OCI-LY7 (cell line): ENCODE data around the gene SPON1.

ENCODE experiments used
- CTCF ChIP-seq: fragments of 200-600 bp; sonication (generic); conservative IDR thresholded peaks from 2 replicates; pipeline ENCODE4 v1.5.1; 2014; ENCODE audit warnings: mild to moderate bottlenecking, antibody characterized with exemption, low read length, moderate library complexity, mixed read lengths
- EZH2phosphoT487 ChIP-seq: fragments of 200-600 bp; sonication (generic); IDR thresholded peaks from 2 replicates; pipeline ENCODE4 v1.6.1; 2018; ENCODE audit warnings: low read depth, borderline replicate concordance, mild to moderate bottlenecking, mixed run types, antibody characterized with exemption, low read length, moderate library complexity, mixed read lengths

GRCh38 chr11:14202251-14203196 lies 240.0 kb downstream of the SPON1 start:
- TF ChIP-seq CTCF = no peak
- no peak for TF ChIP-seq EZH2phosphoT487
